Immature natural killer cell (primary cell): Measurements from ENCODE around the gene DCP1B. TPM values are rescaled to one million over a fixed set of nuclear protein-coding genes. Genes with fewer than 3 reads are reported as not detected.

Experiments
- DNase-seq, 3 donors: peaks; one replicate each; pipeline ENCODE4 v3.0.0; 2022; ENCODE audit warnings: mixed read lengths in 1 of 3
- H3K27ac Mint-ChIP-seq, 6 donors: one replicate each; pipeline ENCODE4 v1.8.0; 2020; ENCODE audit warnings: mixed read lengths in 6 of 6, mild to moderate bottlenecking in 5 of 6, inconsistent platforms in 4 of 6, moderate library complexity in 3 of 6
- H3K27me3 Mint-ChIP-seq, 3 donors: one replicate each; pipeline ENCODE4 v1.8.0; 2020 to 2021; ENCODE audit warnings: low read depth in 3 of 3, mild to moderate bottlenecking in 3 of 3, mixed read lengths in 3 of 3, moderate library complexity in 3 of 3, inconsistent platforms in 1 of 3
- H3K36me3 Mint-ChIP-seq, 3 donors: one replicate each; pipeline ENCODE4 v1.8.0; 2020; ENCODE audit warnings: mixed read lengths in 3 of 3, inconsistent platforms in 2 of 3, mild to moderate bottlenecking in 2 of 3
- H3K4me1 Mint-ChIP-seq, 2 donors: one replicate each; pipeline ENCODE4 v1.8.0; 2020; ENCODE audit warnings: inconsistent platforms in 2 of 2, mild to moderate bottlenecking in 2 of 2, mixed read lengths in 2 of 2, moderate library complexity in 1 of 2
- H3K4me3 Mint-ChIP-seq, 5 donors: one replicate each; pipeline ENCODE4 v1.8.0; 2020; ENCODE audit warnings: mild to moderate bottlenecking in 5 of 5, mixed read lengths in 5 of 5, inconsistent platforms in 3 of 5, moderate library complexity in 3 of 5
- H3K9me3 Mint-ChIP-seq, 6 donors: one replicate each; pipeline ENCODE4 v1.8.0; 2020; ENCODE audit warnings: mild to moderate bottlenecking in 6 of 6, mixed read lengths in 6 of 6, inconsistent platforms in 4 of 6, moderate library complexity in 3 of 6
- polyA plus RNA-seq, 3 donors: library from polyadenylated mRNA; unstranded; fragments of 300-500 nt; fragmentation: Illumina TruSeq; gene quantifications; one replicate each; pipeline ENCODE4 v1.2.3, GENCODE V29; 2021

The DCP1B gene
- polyA plus RNA-seq, 3 donors from 2014 or later = 3.5 to 14.0 (median 6.2) TPM

DNA sequence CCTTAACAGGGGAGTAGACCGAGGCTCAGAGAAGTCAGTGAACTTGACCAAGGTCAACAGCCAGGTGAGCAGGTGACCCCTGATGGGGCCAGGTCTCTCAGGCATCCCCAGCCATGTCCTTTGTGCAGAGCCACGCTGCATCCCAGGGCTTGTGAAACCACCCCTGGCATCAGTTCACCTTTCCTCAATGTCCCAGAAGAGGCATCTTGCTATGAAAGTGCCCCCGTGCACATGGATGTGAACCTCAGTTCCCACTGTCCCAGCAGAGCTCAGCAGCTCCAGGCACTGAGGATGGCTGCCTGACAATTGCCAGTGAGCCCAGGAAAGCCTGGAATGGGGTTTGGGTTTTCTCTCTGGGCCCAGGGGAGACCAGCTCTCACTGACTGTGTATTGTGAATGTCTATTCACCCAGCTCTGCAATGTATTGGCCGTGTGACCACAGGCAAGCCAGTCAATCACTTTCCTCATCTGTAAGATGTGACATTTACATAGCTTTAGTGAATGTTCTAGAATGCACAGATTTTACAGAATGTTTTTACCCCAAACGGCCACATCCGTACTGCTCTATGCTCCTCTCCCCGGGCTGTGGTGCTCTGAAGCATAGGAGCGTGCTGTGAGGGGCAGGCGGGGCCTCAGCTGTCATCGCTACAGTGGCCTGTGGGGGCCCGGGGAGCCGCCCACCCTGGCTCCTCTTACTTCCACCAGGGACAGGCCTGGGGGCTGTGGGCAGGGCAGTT, 90.7 kb downstream of the DCP1B start:
- Mint-ChIP-seq H3K4me1 (peaks cover 11 to 14% of the 10 kb centered on the region in 2 donors), H3K27ac (peak overlapping the region in 1 of 6 donors; percentile 13), H3K4me3 (no peak overlapping the region), H3K9me3 (peaks cover 0 to 3% (median 0%) of the 10 kb centered on the region in 6 donors), H3K27me3 (peaks cover 3 to 8% (median 4%) of the 10 kb centered on the region in 3 donors), H3K36me3 (no peaks in the 10 kb centered on the region)
- DNase-seq = no peak

DNA sequence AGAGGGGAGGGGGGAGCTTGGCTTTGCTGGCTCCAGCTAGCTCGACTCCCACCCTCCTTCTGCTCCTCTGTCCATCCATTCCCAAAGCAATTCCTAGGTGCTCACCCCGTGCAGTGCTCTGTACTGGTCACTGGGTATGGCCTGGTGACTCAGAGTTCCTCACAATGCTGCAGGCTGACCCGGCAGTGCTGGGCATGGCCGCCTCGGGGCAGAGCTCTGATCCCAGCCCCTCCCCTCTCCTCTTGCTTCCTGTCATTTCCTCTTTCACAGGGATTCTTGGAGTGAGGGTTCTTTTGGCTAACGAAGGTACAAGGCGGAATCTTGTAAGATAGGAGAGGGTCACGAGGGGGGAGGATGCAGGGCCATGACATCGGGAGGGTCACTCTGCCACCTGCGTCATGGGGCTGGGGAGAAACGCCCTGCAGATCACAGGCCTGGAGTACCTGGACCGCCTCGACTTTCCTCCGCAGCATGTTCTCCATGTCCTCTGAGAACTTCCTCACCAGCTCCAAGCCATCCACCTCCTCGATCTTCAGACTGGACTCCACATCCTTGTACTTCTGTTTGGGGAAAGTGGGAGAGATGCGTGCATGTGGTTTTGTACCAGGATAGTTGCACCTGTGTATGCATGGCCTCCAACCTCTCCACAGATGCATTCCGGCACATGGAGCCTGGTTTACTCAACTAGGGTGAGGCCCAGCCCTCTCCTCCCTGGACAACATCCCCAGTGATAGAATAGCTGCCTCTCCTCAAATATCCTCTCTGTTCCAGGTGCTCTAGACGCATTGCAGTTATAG, 91.5 kb downstream of the DCP1B start:
- no peak for DNase-seq
- no peak overlapping the region for H3K27ac Mint-ChIP-seq
- peaks cover 13 to 17% of the 10 kb centered on the region in 2 donors for H3K4me1 Mint-ChIP-seq
- H3K9me3 Mint-ChIP-seq = peaks cover 0 to 3% (median 0%) of the 10 kb centered on the region in 6 donors
- H3K4me3 Mint-ChIP-seq = no peak overlapping the region
- no peaks in the 10 kb centered on the region for H3K36me3 Mint-ChIP-seq
- H3K27me3 Mint-ChIP-seq = peaks cover 4 to 8% (median 7%) of the 10 kb centered on the region in 3 donors

DNA sequence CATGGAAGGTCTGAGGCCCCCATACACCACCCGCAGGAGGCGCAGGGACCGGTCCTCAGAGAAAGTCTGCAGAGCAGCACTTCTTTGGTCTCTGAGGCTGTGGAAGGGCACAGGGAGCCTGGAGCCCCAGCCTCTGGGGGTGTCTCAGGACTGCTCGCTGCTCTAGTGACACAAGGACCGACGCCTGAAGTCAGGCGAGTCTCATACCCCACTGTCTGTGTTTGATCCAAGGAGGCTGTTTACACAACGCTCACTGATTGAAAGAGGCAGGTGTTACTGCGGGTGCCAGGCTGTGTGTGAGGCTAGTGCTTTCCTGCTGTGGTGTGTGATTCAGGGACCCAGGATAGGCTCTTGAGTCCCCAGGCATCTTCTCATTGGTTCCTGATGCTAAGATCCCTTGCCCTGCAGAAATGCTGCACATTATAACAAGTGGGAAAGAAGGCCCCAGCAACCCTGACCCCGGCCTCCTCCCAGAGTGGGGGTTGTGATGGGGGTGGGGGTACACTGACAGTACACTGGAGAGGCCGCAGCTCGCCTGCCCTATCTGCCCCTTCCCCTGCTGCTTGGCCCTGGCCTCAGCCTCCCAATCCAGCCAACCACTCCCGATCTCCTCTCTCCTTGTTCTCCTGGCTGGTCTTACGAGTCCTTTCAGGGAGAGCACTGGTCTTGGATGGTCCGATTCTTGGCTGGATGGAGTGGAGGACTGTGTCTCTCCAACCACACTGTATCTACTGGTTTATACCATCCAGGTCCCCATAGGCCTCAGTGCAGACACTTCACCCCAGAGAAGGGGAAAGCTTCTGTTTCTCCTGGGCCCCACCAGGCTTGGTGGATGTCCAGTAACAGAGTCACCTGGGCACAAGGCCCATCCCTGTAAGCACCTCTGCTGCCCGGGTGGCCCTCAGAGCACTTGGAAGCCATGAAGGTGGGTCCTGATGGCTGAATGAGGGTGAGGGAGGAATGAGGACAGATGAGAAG, 92.4 kb downstream of the DCP1B start:
- no peak for DNase-seq
- H3K9me3 Mint-ChIP-seq = peaks cover 0 to 5% (median 1%) of the 10 kb centered on the region in 6 donors
- H3K36me3 Mint-ChIP-seq = no peaks in the 10 kb centered on the region
- peaks cover 17 to 23% of the 10 kb centered on the region in 2 donors for H3K4me1 Mint-ChIP-seq
- no peak overlapping the region for H3K4me3 Mint-ChIP-seq
- H3K27me3 Mint-ChIP-seq = peaks cover 4 to 10% (median 7%) of the 10 kb centered on the region in 3 donors
- H3K27ac Mint-ChIP-seq = no peak overlapping the region

DNA sequence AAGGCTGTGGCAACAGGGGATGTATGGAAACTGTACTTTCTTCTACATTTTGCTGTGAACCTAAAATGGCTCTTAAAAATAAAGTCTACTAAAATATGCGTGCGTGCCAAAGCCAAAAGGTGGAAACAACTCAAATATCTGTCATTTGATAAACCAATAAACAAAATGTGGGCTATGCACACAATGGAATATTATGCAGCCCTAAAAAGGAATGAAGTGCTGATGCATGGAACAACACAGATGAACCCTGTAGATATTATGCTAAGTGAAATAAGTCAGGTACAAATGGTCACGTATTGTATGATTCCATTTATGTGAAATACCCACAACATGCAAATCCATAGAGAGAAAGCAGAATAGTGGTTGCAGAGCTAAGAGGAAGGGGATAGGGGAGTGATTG, 93.8 kb downstream of the DCP1B start:
- Mint-ChIP-seq H3K27me3 (peaks cover 2 to 11% (median 7%) of the 10 kb centered on the region in 3 donors), H3K4me3 (no peak overlapping the region), H3K4me1 (peaks cover 6 to 14% of the 10 kb centered on the region in 2 donors), H3K36me3 (no peaks in the 10 kb centered on the region), H3K27ac (no peak overlapping the region), H3K9me3 (peaks cover 0 to 19% (median 8%) of the 10 kb centered on the region in 6 donors)
- no peak for DNase-seq

DNA sequence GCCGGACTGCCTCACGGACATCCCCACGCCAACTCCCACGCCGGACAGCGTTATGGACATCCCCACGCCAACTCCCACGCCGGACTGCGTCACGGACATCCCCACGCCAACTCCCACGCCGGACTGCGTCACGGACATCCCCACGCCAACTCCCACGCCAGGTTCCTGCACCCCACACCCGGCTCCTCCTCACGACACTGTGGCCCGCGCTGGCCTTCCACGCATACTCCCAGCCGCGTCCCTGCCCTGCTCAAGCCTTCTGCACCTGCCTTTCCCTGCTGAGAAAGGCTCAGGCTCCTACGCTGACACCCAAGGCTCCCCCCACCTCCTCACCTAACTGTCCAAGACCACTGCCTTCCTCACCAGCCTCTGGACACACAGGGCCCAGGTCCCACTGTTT, 95.5 kb downstream of the DCP1B start:
- Mint-ChIP-seq H3K36me3 (peaks cover 0 to 4% (median 3%) of the 10 kb centered on the region in 3 donors), H3K4me1 (peaks cover 6 to 11% of the 10 kb centered on the region in 2 donors), H3K27me3 (peaks cover 2 to 14% (median 9%) of the 10 kb centered on the region in 3 donors), H3K9me3 (peaks cover 0 to 36% (median 21%) of the 10 kb centered on the region in 6 donors), H3K27ac (no peak overlapping the region), H3K4me3 (peak overlapping the region in 1 of 5 donors; percentile 38)
- DNase-seq = no peak

DNA sequence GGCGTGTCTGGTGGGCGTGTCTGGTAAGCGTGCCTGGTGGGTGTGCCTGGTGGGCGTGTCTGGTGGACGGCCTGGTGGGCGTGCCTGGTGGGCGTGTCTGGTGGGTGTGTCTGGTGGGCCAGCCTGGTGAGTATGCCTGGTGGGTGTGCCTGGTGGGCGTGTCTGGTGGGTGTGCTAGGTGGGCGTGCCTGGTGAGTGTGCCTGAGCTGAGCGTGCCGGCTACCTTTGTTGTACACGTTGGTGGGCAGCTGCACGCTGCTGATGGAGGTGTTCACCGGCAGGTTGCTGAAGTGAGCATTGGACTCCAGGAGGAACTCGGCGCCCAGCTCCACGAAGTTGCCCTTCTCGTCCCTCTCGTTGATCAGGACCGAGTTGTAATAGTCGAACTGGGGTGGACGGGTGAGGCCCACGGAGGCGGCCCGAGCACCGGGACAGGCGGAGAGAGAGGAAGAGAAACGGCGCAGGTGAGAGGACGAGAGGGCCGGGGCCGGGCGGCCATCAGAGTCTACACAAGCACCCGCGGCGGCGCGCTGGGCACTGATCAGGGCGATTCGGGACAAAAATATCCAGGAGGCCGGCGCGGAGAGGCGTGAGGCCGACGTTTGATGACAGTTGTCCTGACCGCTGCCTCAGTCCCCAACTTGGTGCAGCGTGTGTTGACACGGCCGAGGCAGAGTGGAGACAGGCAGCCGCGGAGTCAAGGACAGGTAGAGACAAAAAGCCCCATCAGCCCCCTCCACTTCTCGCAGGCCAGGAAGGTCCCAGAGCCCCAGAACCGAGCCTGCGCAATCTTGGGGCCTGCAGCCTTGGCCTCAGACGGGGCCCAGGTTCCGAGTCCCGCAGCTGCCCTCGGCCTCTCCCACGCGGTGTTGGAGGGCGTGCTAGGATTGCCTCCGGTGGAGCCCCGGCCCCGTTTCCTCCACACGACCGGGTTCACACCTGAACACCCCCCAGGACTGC, 96.3 kb downstream of the DCP1B start:
- peaks cover 0 to 5% (median 5%) of the 10 kb centered on the region in 3 donors for H3K36me3 Mint-ChIP-seq
- H3K9me3 Mint-ChIP-seq = peaks cover 2 to 44% (median 28%) of the 10 kb centered on the region in 6 donors
- no peak for DNase-seq
- peak overlapping the region in 3 of 5 donors; percentile 32 to 68 (median 52) for H3K4me3 Mint-ChIP-seq
- H3K27me3 Mint-ChIP-seq = peaks cover 5 to 17% (median 11%) of the 10 kb centered on the region in 3 donors
- H3K27ac Mint-ChIP-seq = no peak overlapping the region
- H3K4me1 Mint-ChIP-seq = peaks cover 6 to 11% of the 10 kb centered on the region in 2 donors

DNA sequence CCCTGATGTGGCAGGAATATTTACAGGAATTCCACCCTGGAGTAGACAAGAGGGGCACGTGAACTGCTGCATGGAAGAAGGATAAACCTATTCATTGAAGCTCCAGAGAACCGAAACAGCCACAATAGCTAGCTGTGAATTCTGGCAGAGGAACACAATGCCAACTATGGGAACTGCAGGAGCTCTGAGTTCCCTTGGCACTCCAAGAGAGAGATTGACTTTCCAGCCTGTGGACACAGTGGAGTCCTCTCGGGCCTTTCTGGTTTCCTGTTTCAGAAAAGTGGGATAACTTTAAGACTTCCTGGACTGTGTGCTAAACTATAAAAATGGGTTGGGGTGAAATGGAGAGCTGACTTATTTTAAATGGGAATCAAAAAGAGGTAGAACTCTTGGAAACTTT, 97.7 kb downstream of the DCP1B start:
- H3K4me1 Mint-ChIP-seq = peaks cover 6 to 11% of the 10 kb centered on the region in 2 donors
- H3K27me3 Mint-ChIP-seq = peaks cover 9 to 24% (median 11%) of the 10 kb centered on the region in 3 donors
- no peak overlapping the region for H3K27ac Mint-ChIP-seq
- H3K9me3 Mint-ChIP-seq = peaks cover 4 to 57% (median 34%) of the 10 kb centered on the region in 6 donors
- no peak overlapping the region for H3K4me3 Mint-ChIP-seq
- peaks cover 0 to 5% (median 5%) of the 10 kb centered on the region in 3 donors for H3K36me3 Mint-ChIP-seq
- no peak for DNase-seq

DNA sequence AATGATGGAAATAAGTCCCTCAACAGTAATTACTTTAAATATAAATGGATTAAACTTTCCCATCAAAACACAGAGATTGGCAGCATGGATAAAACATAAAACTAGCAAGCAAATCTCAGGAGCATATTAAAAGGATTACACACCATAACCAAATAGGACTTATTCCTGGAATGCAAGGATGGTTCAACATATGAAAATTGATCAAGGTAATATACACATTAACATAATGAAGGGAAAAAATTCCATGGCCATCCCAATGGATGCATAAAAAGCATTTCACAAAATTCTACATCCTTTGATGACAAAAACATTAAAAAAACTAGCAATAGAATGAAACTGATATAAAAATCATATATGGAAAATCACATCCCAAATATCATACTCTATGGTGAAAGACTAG, 99.4 kb downstream of the DCP1B start:
- H3K27ac Mint-ChIP-seq = no peak overlapping the region
- H3K4me1 Mint-ChIP-seq = peaks cover 6 to 11% of the 10 kb centered on the region in 2 donors
- H3K36me3 Mint-ChIP-seq = peaks cover 0 to 5% (median 5%) of the 10 kb centered on the region in 3 donors
- H3K9me3 Mint-ChIP-seq = peaks cover 4 to 58% (median 34%) of the 10 kb centered on the region in 6 donors
- no peak for DNase-seq
- peaks cover 7 to 25% (median 14%) of the 10 kb centered on the region in 3 donors for H3K27me3 Mint-ChIP-seq
- H3K4me3 Mint-ChIP-seq = no peak overlapping the region

DNA sequence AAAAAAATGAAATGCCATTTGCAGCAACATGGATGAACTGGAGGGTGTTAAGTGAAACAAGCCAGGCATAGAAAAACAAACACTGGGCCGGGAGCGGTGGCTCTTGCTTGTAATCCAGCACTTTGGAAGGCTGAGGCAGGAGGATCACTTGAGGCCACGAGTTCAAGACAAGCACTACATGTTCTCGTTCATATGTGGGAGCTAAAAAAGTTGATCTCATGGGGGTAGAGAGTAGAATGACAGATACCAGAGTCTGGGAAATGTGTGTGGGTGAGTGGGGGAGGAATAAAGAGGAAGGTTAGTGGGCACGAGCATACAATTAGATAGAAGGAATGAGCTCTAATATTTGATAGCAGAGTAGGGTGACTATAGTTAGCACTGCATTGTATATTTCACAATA, 107.3 kb downstream of the DCP1B start:
- peaks cover 0 to 4% (median 0%) of the 10 kb centered on the region in 3 donors for H3K36me3 Mint-ChIP-seq
- H3K4me3 Mint-ChIP-seq = no peak overlapping the region
- H3K27ac Mint-ChIP-seq = no peak overlapping the region
- H3K9me3 Mint-ChIP-seq = peaks cover 0 to 14% (median 3%) of the 10 kb centered on the region in 6 donors
- peaks cover 9 to 29% (median 15%) of the 10 kb centered on the region in 3 donors for H3K27me3 Mint-ChIP-seq
- H3K4me1 Mint-ChIP-seq = no peaks in the 10 kb centered on the region
- DNase-seq = no peak

Other genes with a start within 250 kb of the DCP1B start
- not detected for gene LRTM2, start 183.9 kb downstream of the DCP1B start, polyA plus RNA-seq
- 10 to 100 TPM in 1 of 3 donors, 1 to 10 TPM in 2; 9.1 to 20.0 (median 9.6) TPM for gene CACNA2D4, start 85.8 kb downstream of the DCP1B start, polyA plus RNA-seq
- under 1 TPM; 0.05 to 0.36 (median 0.12) TPM for gene CACNA1C, start 48.5 kb upstream of the DCP1B start, polyA plus RNA-seq